Aorta (tissue), 5 donors: ENCODE results near the gene COTL1. TPM values are rescaled to one million over a fixed set of nuclear protein-coding genes. Genes with fewer than 3 reads are reported as not detected.

Experiments
- ATAC-seq: fragments of 200-7000 bp; cut with Tn5 transposase; one replicate; pipeline ENCODE4 v1.9.1; 2022; ENCODE audit warnings: moderate library complexity; ENCODE audit not compliant: low FRiP score
- DNase-seq, 2 donors: peaks; one replicate each; pipeline ENCODE4 v3.0.0-alpha.2; 2020
- H3K27ac ChIP-seq, 2 donors: one replicate each; pipeline ENCODE4 v1.5.1; 2013; ENCODE audit warnings: low read length in 2 of 2, mild to moderate bottlenecking in 2 of 2, moderate library complexity in 2 of 2, control low read depth in 1 of 2, inconsistent platforms in 1 of 2, low read depth in 1 of 2
- H3K27me3 ChIP-seq, 2 donors: one replicate each; pipeline ENCODE4 v1.6.1; 2013; ENCODE audit warnings: control low read depth in 1 of 2, low read length in 1 of 2, mild to moderate bottlenecking in 1 of 2, moderate library complexity in 1 of 2; ENCODE audit not compliant: insufficient read depth in 2 of 2, control insufficient read depth in 1 of 2
- H3K36me3 ChIP-seq, 2 donors: one replicate each; pipeline ENCODE4 v1.6.1; 2013; ENCODE audit warnings: control low read depth in 1 of 2, low read length in 1 of 2, mild to moderate bottlenecking in 1 of 2; ENCODE audit not compliant: insufficient read depth in 2 of 2, control insufficient read depth in 1 of 2
- H3K4me1 ChIP-seq, 2 donors: one replicate each; pipeline ENCODE4 v1.6.1; 2013; ENCODE audit warnings: low read length in 2 of 2, control low read depth in 1 of 2, mild to moderate bottlenecking in 1 of 2, moderate library complexity in 1 of 2; ENCODE audit not compliant: insufficient read depth in 2 of 2, control insufficient read depth in 1 of 2
- H3K4me3 ChIP-seq, 2 donors: one replicate each; pipeline ENCODE4 v1.5.1; 2013; ENCODE audit warnings: low read length in 2 of 2, control low read depth in 1 of 2, mild to moderate bottlenecking in 1 of 2
- H3K9me3 ChIP-seq: one replicate; pipeline ENCODE4 v1.6.1; 2013; ENCODE audit warnings: mild to moderate bottlenecking, low read length; ENCODE audit not compliant: control insufficient read depth
- WGBS, 2 donors: extraction: QIAGEN DNeasy Blood & Tissue Kit; methylation state at CpG; one replicate each; pipeline ENCODE4 v1.1.7; 2013; 5-methylcytosine and 5-hydroxymethylcytosine counted together
- intact Hi-C, 2 donors: fragments of 100-400 bp; cut with DNase I; formaldehyde crosslinking; loops; one replicate each; pipeline versions ENCODE4 v1.14.2 to v1.15.0; 2022
- polyA plus RNA-seq, 2 donors: library from polyadenylated mRNA; stranded (reverse); fragments of 200-250 nt; gene quantifications; one replicate each; pipeline ENCODE4 v1.2.3, GENCODE V29; 2013
- total RNA-seq, 2 donors: library from RNA; stranded (reverse); fragmentation: NEBNext Ultra II Directional; extraction: Animal tissue kit (Norgen Biotek cat#: 25700); gene quantifications; one replicate each; pipeline ENCODE4 v1.2.1, GENCODE V29; 2021
- donor health status: healthy with polysubstance abuse.
- donor health status: Bipolar disorder and iron deficiency.
- donor health status: DM: no; HTN: no; CAD: no.
- donor health status: DM: no; HTN: no; CAD: no.
- donor health status: DM: yes; HTN: yes; CAD: no.

COTL1 gene
- total and polyA plus RNA-seq, 4 donors, result 22.8 to 69.9 (median 60.0) TPM

- ATAC-seq (no peak), DNase-seq (no peak)
- no peaks in the 10 kb centered on the region for H3K27me3 ChIP-seq
- H3K27ac ChIP-seq, result no peak overlapping the region
- H3K4me3 ChIP-seq, result no peak overlapping the region
- H3K36me3 ChIP-seq, result no peaks in the 10 kb centered on the region
- intact Hi-C loops, result no loop called here
- 95 to 98% methylated on average over 6 of the region's 6 CpGs for WGBS, 2 donors
- H3K4me1 ChIP-seq, result peaks cover 0 to under 1% of the 10 kb centered on the region in 2 donors
- no peaks in the 10 kb centered on the region for H3K9me3 ChIP-seq
These were observed 39.2 kb downstream of the COTL1 start for GRCh38 chr16:84578538-84579126.

- Histone ChIP-seq H3K9me3 (no peaks in the 10 kb centered on the region), H3K4me3 (no peak overlapping the region), H3K4me1 (no peaks in the 10 kb centered on the region), H3K36me3 (no peaks in the 10 kb centered on the region), H3K27me3 (no peaks in the 10 kb centered on the region), H3K27ac (no peak overlapping the region)
- no peak for DNase-seq
- 87 to 90% methylated on average over 15 of the region's 15 CpGs for WGBS, 2 donors
- ATAC-seq, result no peak
- intact Hi-C loops, result no loop called here
These were observed 40.7 kb downstream of the COTL1 start for GRCh38 chr16:84577034-84577803.

- Histone ChIP-seq H3K4me1 (no peaks in the 10 kb centered on the region), H3K4me3 (no peak overlapping the region), H3K27ac (no peak overlapping the region), H3K27me3 (no peaks in the 10 kb centered on the region), H3K9me3 (no peaks in the 10 kb centered on the region), H3K36me3 (no peaks in the 10 kb centered on the region)
- intact Hi-C loops, result no loop called here
- WGBS, 2 donors, result 93% methylated on average over 7 of the region's 7 CpGs
- no peak for DNase-seq
- ATAC-seq, result no peak
These were observed 42.0 kb downstream of the COTL1 start for GRCh38 chr16:84575914-84576313.

GRCh38 chr16:84574191-84574590 lies 43.7 kb downstream of the COTL1 start:
- intact Hi-C loops, result no loop called here
- 68 to 72% methylated on average over 12 of the region's 12 CpGs for WGBS, 2 donors
- DNase-seq (no peak), ATAC-seq (no peak)
- Histone ChIP-seq H3K9me3 (no peaks in the 10 kb centered on the region), H3K36me3 (no peaks in the 10 kb centered on the region), H3K27ac (no peak overlapping the region), H3K4me3 (no peak overlapping the region), H3K27me3 (no peaks in the 10 kb centered on the region), H3K4me1 (no peaks in the 10 kb centered on the region)

- Histone ChIP-seq H3K4me1 (no peaks in the 10 kb centered on the region), H3K27ac (no peak overlapping the region), H3K4me3 (no peak overlapping the region), H3K9me3 (no peaks in the 10 kb centered on the region), H3K36me3 (no peaks in the 10 kb centered on the region), H3K27me3 (no peaks in the 10 kb centered on the region)
- DNase-seq (no peak), ATAC-seq (no peak)
- intact Hi-C loops, result no loop called here
- WGBS, 2 donors, result 88% methylated on average over 5 of the region's 5 CpGs
These were observed 45.8 kb downstream of the COTL1 start for GRCh38 chr16:84572096-84572495.

- Histone ChIP-seq H3K36me3 (no peaks in the 10 kb centered on the region), H3K9me3 (no peaks in the 10 kb centered on the region), H3K4me3 (no peak overlapping the region), H3K27ac (no peak overlapping the region), H3K4me1 (no peaks in the 10 kb centered on the region), H3K27me3 (no peaks in the 10 kb centered on the region)
- intact Hi-C loops, result no loop called here
- no peak for ATAC-seq
- 96 to 97% methylated on average over 13 of the region's 13 CpGs for WGBS, 2 donors
- DNase-seq, result no peak
These were observed 46.4 kb downstream of the COTL1 start for GRCh38 chr16:84571506-84571905.

GRCh38 chr16:84570739-84571403 lies 47.0 kb downstream of the COTL1 start:
- no peak overlapping the region for H3K4me3 ChIP-seq
- ATAC-seq, result no peak
- H3K27ac ChIP-seq, result no peak overlapping the region
- no peaks in the 10 kb centered on the region for H3K9me3 ChIP-seq
- H3K36me3 ChIP-seq, result no peaks in the 10 kb centered on the region
- H3K27me3 ChIP-seq, result no peaks in the 10 kb centered on the region
- WGBS, 2 donors, result 87 to 89% methylated on average over 14 of the region's 14 CpGs
- no peaks in the 10 kb centered on the region for H3K4me1 ChIP-seq
- DNase-seq, result no peak
- intact Hi-C loops, result no loop called here

GRCh38 chr16:84569382-84569987 lies 48.4 kb downstream of the COTL1 start:
- Histone ChIP-seq H3K27me3 (no peaks in the 10 kb centered on the region), H3K27ac (no peak overlapping the region), H3K36me3 (no peaks in the 10 kb centered on the region), H3K4me1 (no peaks in the 10 kb centered on the region), H3K4me3 (no peak overlapping the region), H3K9me3 (no peaks in the 10 kb centered on the region)
- ATAC-seq, result no peak
- DNase-seq, result peak in 1 of 2 donors; percentile 62
- intact Hi-C loops, result no loop called here
- 36 to 41% methylated on average over 9 of the region's 9 CpGs for WGBS, 2 donors
